GM11168 (cell line): ENCODE results near the gene OVAAL.

ENCODE experiments used
- in situ Hi-C: fragments of 300-500 bp; cut with MboI; formaldehyde crosslinking; loops from one replicate; pipeline ENCODE4 v1.12.0; 2022; ENCODE audit warnings: low sequenced_read_pairs; ENCODE audit not compliant: unreplicated experiment

Gene OVAAL

DNA sequence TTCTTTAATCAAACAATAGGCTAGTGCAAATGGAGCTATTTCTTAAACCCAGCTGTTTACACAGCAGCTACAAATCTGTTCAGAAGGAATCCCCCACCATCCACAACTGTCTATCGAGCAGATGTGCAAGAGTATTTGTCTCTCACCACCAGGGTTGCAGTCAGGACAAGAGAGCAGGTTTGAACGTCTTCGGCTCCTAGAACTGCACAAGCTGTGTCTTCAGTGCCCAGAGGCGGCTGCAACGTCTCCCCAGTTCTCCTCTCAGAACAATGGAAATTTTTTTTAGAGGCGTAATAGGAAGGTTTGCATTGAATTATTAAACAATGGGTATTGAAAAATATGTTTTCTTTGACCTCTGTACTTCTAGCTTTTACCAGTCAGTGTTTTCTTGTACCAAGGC lies 7.3 kb downstream of the OVAAL start:
- in situ Hi-C loops, result no loop called here

DNA sequence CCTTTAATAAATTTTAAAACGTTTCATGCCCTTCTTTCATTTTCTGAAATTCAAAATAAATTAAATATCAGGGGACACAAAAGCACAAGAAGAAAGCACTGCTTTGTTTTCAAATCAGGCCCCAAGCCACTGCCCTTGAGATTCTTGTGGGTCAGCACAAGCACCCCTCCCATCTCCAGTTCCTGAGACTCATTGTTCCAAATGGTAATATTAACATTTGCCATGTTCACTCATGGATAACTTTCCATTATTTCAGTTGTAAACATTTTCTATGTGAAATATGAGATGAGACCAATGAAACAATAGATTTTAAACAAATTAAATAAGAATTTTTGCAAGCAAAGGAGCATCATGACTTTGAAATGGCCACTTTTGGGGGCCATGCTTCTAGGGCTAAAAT lies 7.7 kb downstream of the OVAAL start:
- in situ Hi-C loops, result no loop called here

DNA sequence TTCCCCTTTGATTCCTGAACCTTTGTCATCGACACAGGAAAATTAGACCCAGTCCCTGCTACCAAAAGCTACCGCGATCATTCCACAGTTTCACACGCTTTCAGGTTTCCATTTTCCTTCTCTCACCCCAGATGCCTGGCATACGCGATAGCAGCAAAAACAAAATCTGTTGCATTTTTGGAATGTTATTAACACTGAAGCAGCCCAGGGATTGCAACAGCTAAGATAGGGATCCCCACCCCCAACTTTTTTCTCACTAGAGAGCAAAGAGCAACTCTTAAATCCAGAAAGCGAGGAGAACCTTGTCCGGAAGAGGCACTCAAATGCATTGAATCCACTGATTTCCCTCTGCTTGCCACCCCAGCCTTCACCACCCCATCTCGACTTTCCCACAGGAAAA lies 8.9 kb downstream of the OVAAL start:
- in situ Hi-C loops, result no loop called here

DNA sequence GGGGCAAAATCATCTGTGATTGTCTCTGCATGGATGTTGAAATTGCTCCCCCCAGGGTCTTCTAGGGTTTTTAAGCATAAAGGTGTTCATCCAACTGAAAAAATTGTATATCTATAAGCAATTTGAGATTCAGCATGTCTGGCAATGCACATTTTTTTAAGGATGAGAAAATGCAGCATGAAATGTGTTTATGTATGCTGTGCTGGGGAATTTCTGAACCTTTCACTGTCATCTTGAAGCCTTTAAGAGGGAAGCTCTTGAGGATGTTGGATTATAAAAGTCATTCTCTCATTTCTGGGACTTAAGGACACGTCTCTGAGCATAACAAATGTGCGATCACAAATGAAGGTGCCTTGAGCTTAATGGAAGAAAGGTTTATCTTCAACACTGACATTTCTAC lies 9.4 kb downstream of the OVAAL start:
- in situ Hi-C loops, result no loop called here

DNA sequence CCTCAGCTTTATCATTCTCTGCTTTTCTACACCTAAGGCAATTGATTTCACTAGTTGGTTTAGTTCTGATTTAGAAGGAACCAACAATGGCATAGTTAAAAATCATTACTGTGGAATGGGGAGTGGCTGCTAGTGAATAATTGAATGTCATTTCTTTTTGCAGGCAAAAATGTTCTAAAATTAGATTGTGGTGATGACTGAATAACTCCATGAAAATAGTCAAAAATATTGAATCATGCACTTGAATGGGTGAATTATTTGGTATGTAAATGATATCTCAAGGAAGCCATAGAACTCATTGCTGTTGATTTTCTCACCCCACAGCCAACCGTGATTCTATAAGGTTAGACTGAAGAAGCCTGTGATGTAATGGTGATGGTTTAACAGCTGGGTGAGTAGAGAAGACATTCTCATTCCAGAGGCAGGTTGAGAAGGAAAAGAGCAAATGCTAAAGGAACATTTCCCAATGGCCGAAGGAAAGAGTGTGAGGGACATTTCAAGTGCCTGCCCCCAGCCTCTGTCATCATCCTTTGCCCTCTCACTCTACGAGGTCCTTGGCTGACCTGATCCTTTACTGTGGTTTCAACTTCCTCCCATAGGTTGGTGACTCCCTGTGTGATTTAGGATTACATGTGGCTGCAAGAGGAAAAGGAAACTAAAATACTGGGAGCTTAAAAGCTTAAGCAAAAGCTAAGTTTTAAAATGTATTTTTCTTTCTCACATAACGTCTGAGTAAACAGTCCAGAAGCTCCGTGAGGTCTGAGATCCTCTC lies 12.5 kb downstream of the OVAAL start:
- in situ Hi-C loops, result no loop called here

DNA sequence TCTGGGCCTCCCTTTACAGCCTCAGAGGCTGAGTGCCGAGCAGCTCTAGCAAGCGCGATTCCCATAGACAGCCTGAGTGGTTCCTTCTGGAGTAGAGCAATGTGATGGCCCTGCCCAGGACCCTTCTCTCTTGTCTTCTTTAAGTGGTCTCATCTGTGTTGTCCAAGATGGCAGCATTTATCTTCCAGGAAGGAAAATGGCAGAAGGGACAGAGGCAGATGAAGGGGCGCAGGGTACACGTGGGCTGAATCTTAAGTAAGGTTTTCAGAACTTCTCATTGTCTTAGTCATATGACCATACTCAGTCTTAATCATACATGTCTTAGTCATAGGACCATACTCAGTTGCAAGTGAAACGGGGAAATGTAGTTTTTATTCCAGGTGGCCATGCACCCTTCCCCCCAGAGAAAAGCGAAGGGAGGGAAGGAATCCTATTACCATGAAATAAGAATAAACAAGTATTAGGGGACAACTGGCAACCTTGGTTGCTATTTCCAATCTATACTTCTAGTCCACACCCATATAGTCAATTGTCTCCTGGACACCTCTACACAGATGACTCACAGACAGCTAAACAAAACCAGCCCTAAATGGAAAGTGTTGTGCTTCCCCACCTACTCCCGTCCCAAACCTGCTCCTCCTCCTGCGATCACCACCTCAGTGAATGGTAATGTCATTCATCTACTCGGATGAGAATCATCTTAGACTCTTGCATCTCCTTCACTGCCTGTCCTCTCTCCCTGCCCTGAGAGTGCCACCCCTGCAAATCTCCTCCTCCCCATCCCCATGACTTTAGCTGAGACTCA lies 13.3 kb downstream of the OVAAL start:
- in situ Hi-C loops, result no loop called here

DNA sequence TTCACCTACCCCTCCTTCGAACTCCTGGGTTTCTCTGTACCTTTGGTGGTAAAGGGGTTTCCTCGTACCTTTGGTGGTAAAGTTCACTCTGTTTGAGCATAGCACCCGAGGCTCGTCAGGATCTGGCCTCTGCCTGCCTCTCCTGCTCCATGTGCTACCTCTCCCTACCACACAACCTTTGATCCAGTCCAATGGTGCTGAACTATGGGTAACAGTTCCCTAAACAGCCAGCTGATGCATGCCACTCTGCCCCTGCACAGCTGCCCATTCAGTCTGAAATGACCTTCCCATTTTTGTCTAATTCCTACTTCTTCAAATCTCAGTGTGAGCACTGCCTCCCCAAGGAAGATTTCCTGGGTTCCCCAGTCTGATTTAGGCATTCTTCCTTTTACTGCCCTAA lies 14.0 kb downstream of the OVAAL start:
- in situ Hi-C loops, result no loop called here

DNA sequence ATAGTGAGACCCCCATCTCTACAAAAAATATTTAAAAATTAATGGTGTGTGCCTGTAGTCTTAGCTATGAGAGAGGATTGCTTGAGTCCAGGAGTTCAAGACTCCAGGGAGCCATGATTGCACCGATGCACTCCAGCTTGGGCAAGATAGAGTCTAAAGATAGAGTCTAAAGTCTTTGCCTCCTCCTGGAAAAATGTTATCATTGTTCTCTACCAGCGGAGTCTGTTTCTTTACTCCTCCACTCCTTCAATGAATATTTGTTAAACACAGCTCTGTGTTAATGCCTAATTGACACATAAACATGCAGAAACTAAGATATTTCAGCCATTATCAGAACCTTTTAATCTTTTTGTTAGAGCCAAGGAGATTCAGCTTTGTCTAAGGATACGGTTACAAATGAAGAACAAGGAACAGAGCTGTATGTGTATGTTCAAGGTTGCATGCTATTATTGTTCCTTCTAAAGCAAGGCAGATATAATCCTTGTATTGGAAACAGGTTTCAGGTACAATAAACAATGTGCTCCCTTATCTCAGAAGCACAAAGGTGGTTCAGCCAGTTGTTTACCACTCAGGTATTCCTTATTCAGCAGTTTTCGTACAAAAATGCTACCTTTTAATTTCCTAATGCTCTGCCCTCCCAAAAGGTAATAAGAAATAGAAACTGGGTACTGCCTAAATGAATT lies 15.4 kb downstream of the OVAAL start:
- in situ Hi-C loops, result no loop called here

DNA sequence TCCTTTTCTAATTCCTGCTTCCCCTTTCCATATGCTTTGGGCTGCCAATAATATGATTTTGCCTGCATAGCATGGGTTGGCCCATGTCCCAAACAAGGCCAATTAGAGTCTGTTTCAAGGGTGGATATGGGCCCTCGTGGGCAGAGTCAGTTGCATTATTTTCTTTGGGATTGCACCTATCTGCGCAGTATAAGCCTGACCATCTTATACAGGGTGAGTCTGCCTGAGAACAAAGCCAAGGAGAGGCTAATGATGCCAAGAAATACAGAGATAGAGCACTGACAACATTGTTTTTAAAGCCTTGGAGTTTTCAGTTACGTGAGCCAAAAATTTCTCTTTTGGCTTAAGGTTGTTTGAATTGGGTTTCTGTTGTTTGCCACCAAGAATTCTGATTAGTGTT lies 18.6 kb downstream of the OVAAL start:
- in situ Hi-C loops, result no loop called here

DNA sequence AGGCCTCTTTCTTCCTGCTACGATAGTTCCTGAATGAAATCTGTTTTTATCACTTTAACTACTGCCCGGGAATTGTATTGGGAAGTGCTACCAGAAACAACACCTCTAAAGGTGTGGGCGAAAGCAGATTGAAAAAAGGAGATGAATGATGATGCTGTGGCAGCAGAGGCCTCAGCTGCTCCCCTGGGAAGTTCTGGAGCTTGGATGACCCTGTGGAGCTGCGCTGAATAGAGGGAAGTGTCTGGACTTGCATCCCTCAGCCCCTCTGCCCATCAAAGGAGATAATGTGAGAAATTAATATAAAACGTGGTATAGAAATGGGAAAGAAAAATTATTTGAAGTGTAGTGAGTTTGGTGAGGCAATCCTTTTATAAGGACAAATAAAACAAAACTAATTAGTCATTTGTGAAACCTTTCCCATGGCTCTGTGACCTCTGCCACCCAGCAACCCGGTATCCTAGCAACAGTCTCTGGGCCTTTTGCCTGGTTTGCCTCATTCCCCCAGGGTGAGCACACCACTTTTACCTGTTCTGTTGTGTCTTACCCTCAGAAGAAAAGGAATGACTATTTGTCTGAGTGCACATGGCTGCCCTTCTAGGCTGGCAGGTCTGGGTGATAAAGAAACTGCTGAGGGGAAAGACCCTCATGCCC lies 21.3 kb downstream of the OVAAL start:
- in situ Hi-C loops, result no loop called here

DNA sequence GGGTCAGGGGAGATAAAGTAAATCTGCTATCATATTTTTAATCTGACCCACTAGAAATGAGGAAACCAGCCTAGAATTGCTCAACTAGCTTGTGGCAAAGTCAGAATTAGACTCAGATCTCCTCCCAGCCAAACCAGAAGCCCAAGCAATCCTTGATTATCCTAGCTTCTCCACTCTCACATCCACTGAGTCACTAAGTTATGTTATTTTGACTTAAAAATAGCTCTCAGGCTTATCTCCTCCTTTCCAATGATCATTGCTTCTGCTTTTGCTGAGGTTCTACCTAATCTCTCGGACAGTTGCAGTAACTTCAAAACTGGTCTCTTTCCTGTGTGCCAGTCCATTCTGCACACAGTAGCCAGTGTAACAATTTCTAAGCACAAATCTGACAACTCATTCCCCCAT lies 22.9 kb downstream of the OVAAL start:
- in situ Hi-C loops, result no loop called here

DNA sequence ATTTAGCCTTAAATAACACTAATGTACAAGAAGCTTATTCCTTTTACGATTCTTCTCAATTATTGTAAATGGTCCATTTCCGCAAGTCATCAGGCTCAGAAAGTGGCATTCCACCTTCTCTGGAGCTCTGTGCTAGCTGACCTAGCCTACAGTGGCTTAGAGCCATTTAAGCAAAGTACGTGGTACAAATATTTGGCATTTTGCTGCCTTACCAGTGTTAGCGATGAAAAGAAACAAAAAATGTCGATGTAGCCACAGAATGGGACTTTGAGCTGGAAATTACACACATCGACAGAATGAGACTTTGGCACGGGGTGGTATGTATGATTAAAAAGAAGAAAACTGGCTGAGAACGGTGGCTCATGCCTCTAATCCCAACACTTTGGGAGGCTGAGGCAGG lies 26.1 kb downstream of the OVAAL start:
- in situ Hi-C loops, result no loop called here

DNA sequence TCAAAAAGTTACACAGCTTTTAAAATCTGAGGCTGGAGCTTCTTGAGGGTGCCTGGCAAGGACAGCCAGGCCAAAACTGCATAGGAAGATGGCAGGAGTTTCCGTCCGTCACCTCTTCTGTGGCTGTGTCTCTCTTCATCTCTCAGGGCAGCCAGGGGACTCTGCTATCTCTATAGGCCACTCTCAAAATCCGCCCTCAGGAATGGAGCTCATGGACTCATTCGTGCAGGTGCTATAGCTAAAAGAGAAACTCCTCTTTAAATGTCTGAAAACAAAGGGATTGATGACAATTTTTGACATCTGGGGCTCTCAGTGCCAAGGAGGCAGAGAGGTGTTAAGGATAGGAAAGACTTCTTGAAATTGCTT lies 27.2 kb downstream of the OVAAL start:
- in situ Hi-C loops, result no loop called here

DNA sequence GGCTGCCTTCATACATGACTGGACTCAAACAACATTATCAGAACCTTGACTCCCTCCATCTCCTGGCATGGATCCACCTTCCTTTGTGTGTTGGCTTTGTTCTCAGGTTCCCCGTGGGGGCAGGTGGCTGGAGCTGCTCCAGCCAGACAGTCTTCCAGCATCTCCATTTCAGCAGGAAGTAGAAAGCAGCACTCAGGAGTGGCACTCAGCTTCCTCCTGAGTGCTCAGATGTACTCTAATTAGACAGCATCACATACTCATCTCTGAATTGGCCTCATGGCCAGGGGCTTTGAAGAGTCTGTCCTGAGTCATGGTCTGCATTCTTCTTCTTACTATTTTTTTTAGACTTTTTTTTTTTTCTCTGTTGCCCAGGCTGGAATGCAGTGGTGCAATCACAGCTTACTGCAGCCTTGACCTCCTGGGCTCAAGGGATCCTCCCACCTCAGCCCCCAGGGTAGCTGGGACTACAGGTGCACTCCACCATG lies 27.9 kb downstream of the OVAAL start:
- in situ Hi-C loops, result no loop called here

DNA sequence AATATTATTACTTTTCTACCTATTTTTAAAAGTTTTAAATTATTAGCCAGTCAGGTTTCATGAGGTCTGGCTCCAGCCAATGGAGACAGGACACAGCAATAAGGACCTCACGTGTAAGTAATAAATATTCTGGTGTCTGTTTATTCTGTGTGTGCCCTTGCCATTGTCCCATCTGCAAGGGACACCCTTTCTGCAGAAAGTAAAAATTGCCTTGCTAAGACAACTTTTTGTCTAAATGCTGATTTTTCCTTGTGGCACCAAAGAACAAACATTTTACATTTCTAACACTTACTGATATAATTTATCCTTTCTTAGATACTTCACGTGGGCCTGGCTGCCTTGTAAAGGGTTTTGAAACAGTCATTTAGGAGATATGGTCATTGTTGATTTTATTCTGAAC lies 29.4 kb downstream of the OVAAL start:
- in situ Hi-C loops, result no loop called here

DNA sequence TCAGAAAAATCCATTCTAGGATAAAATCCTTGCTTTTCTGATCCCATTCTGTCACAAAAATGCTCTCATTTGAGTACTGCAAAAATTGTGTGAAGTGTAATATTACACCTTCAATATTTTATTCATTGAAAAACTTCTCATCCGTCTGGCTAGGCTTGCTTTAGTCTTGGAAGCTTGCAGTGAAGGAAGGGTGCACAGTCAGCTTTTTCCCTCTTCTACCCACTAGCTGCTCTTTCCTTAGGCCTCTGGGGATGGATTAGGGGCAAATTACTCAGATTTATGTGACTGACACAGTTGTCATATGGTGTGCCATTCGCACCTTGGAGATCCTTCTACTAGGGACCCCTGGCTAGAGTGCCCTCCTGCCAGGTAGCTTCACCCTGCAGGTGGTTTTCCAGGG lies 32.1 kb downstream of the OVAAL start:
- in situ Hi-C loops, result no loop called here

DNA sequence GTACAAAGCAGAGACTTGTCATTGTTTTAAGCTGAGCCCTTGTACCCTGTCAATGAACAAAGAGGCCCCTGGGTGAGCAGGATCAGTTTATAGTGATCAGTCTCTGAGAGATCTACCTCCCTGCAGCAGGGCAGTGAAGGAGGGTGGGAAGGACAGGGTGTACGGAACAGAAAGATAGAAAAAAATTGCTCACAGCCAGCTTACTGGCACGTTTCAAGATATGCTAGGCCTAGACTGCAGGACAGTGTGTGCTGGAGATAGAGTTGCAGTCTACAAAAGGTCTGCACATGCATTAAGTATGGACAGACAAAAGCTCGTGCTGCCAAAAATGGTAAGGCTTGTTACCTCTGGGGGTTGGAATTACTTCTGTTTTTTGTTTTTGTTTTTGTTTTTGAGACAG lies 34.6 kb downstream of the OVAAL start:
- in situ Hi-C loops, result no loop called here

DNA sequence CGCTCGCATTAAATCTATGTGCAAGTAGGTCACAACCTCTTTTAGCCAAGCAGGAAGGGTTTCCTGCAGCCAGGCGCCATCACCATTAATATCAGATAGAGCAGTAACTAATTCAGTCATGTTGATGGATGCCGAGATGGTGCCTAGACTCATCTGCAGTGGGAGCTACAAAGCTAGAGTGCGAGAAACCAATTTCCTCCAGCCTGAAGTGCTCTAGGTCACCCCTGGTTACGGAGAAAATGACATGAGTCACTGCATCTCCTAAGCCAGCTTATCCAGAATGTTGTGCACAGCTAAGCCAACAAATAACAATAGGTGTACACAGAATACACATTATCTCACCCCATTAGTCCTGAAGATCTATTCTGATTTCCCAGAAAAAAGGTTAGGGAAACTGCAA lies 36.0 kb downstream of the OVAAL start:
- in situ Hi-C loops, result no loop called here

DNA sequence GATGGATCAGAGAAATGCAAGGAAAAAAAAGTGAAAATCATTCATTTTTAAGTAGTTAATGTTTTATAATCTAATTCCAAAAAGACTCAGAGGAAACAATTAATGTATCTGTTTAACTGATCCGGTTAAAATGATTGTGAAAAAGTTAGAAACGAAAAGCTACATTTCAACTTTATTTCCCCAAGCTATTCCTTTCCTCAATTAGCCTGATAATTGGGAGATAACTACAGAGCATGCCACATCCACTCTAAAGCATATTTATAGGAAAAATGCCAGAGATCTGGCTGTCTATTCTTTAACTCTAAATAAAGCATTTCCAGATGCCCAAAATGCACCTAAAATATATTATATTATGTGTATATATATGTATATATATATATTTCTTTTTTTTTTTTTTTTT lies 37.2 kb downstream of the OVAAL start:
- in situ Hi-C loops, result no loop called here

DNA sequence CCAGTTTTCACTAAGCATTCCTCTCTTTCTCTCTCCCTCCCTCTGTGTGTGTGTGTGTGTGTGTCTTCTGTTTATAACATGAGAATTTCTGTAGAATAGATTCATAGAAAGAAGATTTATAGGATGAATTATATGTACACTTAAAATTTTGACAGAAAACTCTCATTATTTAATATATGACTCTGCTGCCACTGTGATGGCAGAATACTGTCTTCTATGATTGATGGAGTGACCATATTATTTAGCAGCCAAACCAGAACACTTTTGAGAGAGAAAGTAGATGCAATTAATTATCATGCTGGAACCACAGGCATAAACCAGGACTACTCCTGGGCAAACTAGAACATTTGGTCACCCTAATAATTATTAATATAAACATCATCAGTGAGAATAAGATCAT lies 38.8 kb downstream of the OVAAL start:
- in situ Hi-C loops, result no loop called here
